Stimulated activated CD4-positive, alpha-beta T cell treated with anti-CD3 and anti-CD28 coated beads, Interleukin-4, amount 100 ng/mL, for 48 hours (primary cell): ENCODE measurements around the gene LRCH4.

Experiments
- DNase-seq, 2 donors: peaks; one replicate each; pipeline ENCODE4 v3.0.0-alpha.2; 2020; ENCODE audit warnings: low read depth in 2 of 2

Gene LRCH4

GRCh38 chr7:100585511-100586265 is at the start of gene LRCH4:
Gene LRCH4, minus strand, starts transcription at chr7:100586129. Its CDS starts 29 bp downstream, at chr7:100586100.
- DNase-seq: no peak

DNA sequence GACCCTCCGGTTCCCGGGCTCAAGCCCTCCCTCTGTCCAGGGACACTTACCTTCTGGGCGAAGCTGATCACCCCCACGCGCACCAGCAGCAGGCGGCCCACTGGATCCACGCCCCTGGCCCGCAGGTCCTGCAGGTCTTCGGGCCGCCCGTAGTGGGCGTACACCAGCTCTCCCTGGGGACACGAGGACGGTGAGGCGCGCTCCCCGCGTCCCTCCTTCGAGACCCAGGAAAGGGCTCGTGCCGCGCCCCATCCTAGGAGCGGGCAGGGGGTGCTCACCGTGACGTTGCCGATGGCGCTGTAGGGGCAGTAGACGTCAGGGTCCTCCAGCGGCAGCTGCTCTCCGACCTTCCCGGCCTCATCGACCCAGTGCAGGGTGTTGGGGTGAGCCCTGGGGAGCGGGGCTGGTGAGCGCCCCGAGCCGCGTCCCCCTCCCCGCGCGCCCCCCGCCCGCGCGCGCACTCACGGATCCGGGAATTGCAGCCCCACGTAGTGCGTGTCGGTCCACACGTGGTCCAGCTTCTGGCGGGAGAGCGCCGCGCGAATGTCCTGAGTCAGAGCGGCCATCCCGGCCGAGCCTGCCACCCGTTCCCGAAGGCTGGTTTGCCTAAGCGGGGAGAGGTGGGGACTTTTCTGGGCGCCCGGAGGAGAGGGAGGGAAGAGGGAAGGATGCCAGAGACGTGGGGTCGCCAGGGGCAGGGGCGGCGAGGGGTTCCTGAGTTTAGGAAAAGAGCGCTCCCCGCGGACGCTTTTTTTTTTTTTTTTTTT is 47.2 kb upstream of the LRCH4 start:
- peak; percentile 39 to 63 for DNase-seq

DNA sequence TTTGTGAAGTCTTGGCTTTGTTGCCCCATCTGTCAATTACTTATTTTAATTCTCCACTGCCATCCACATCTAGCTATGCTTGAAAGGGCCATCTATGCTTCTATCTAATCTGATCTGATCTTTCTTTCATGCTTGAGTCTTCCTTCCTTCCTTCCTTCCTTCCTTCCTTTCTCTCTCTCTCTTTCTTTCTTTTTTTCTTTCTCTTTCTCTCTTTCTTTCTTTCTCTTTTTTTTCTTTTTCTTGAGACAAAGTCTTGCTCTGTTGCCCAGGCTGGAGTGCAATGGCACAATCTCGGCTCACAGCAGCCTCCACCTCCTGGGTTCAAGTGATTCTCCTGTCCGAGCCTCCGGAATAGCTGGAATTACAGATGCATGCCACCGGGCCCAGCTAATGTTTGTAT is 44.1 kb upstream of the LRCH4 start:
- no peak for DNase-seq

DNA sequence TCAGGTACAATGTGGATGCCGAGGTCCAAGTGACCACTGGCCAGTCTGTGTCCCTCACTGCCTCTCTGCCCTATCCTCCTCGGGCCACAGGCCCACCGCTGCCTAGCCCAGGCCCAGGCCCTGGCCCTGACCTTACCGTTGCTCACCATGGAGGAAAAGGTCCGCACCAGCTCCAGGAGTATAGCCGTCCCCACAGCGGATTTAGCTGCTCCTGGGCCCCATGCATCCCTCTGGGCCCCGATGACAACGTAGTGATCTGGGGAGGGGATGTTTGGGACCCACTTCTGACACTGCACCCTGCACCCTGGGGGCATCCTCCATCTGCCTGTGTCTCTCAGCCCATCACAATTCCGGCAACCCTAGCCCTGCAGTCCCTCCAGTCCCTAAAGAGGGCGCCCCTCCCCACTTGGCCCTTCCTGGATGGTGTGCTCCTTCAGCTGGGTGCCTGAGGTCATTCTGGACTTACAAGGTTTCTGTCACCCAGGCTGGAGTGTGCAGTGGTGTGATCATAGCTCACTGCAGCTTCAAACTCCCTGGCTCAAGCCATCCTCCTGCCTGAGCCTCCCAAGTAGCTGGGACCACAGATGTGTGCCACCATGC is 43.3 kb upstream of the LRCH4 start:
- DNase-seq: no peak

GRCh38 chr7:100627238-100627549 is 41.3 kb upstream of the LRCH4 start:
- no peak for DNase-seq

- DNase-seq: peak; percentile 83 to 88
Measured at GRCh38 chr7:100626530-100627237, 40.8 kb upstream of the LRCH4 start.

GRCh38 chr7:100626055-100626454 is 40.1 kb upstream of the LRCH4 start:
- no peak for DNase-seq

GRCh38 chr7:100623951-100624824 is 38.3 kb upstream of the LRCH4 start:
- DNase-seq: no peak

DNA sequence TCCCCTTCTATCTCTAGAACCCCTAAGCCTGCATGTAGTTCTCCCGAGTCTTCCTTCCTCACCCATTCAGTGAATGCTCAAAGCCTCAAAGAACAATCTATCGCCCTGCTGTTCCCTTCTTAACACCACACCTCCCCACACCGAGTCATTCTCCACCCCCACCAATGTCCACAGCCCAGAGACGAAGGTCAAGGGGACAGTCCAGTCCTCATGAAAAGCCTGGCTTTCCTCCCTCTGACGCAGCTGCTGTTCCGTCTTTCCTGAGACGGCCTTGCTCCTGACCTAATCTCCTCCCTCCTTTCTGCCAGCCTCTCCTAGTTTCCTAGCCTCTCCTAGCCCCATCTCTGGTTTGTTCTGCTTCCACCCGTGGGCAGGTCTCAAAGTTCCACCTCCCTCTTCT is 35.6 kb upstream of the LRCH4 start:
- DNase-seq: no peak

GRCh38 chr7:100620804-100621203 is 34.9 kb upstream of the LRCH4 start:
- DNase-seq: no peak

GRCh38 chr7:100620239-100620638 is 34.3 kb upstream of the LRCH4 start:
- no peak for DNase-seq

DNA sequence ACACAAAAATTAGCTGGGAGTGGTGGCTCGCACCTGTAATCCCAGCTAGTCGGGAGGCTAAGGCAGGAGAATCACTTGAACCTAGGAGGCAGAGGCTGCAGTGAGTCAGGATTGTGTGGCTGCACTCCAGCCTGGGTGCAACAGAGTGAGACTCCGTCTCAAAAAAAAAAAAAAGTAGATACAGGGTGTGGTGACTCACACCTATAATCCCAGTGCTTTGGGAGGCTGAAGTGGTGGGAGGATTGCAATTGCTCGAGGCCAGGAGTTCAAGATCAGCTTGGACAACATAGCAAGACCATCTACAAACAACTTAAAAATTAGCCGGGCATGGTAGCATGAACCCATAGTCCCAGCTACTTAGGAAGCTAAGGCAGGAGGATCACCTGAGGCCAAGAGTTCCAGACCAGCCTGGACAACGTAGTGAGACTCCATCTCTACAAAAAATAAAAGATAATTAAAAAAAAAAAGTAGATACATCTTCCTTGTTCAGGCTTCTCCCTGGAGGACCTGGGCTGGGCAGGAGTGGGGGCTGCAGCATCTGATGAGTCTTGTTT is 28.5 kb upstream of the LRCH4 start:
- DNase-seq: no peak

DNA sequence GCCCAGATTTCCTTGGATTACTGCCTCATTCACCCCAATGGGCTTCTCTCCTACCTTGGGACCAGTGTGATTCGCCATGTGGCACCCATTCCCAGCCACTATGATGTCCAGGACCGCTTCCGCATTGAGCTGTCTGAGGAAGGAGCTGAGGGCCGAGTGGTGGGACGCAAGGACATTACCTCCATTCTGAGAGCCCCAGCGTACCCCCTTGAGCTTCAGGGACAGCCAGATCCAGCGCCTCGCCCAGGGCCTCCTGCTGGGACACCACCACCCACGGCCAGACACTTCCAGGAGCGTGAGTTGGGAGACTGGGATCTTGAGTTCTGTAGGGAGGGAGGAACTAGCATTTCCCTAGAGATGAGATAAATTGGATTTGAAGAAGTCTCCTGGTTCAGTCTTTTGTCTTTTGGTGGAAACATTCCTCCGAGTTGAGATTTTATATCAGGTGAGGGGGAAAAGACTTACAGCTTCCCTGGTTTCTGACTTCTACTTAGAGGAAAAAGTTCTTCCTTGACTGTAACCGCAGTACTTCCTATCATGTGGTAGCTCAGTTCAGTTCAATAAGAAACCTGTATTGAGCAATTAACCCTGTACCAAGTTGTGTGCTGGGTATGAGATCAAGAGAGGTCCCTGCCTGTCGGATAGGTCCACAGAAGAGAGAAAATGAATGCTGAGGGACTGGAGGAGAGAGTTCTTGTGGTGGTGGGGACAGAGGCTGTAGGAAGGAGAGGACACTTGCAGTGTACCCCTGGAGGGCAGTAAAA is 27.7 kb upstream of the LRCH4 start:
- DNase-seq: no peak

- DNase-seq: no peak
Measured at GRCh38 chr7:100612730-100613390, 26.9 kb upstream of the LRCH4 start.

GRCh38 chr7:100611983-100612729 is 26.2 kb upstream of the LRCH4 start, which contains the start of gene MOSPD3:
Gene MOSPD3, plus strand, starts transcription at chr7:100612540. Its CDS starts 252 bp downstream, at chr7:100612792.
- peak; percentile 97 to 99 for DNase-seq

- no peak for DNase-seq
Measured at GRCh38 chr7:100609958-100610357, 24.0 kb upstream of the LRCH4 start.

DNA sequence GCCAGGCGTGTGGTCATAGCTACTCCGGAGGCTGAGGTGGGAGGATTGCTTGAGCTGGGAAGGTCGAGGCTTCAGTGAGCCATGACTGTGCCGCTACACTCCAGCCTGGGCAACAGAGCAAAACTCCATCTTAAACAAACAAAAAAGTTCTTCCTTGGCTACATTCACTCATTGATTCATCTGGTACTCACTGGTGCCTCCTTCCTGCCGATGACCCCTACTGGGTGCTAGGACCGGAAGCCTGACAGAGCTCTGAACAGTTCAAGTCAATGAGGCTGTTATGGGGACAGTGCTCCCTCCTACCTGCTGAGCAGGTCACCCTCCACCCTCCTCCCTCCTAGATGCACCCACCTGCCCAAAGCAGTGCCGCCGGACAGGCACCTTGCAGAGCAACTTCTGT is 21.2 kb upstream of the LRCH4 start:
- DNase-seq: no peak

DNA sequence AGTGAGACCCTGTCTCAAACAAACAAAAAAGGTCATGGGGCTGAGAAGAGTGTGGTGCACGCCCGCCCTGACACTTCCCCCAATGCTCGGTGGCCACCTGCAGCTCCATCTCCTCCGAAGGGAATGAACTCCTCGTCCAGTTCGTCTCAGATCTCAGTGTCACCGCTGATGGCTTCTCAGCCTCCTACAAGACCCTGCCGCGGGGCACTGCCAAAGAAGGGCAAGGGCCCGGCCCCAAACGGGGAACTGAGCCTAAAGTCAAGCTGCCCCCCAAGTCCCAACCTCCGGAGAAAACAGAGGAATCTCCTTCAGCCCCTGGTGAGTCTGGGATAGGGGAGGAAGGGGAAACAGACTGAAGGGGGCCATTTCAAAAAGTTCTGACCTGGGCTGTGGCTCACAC is 20.4 kb upstream of the LRCH4 start:
- DNase-seq: no peak
